ENCODE measurements around the gene SYNE1.

The SYNE1 gene

DNA sequence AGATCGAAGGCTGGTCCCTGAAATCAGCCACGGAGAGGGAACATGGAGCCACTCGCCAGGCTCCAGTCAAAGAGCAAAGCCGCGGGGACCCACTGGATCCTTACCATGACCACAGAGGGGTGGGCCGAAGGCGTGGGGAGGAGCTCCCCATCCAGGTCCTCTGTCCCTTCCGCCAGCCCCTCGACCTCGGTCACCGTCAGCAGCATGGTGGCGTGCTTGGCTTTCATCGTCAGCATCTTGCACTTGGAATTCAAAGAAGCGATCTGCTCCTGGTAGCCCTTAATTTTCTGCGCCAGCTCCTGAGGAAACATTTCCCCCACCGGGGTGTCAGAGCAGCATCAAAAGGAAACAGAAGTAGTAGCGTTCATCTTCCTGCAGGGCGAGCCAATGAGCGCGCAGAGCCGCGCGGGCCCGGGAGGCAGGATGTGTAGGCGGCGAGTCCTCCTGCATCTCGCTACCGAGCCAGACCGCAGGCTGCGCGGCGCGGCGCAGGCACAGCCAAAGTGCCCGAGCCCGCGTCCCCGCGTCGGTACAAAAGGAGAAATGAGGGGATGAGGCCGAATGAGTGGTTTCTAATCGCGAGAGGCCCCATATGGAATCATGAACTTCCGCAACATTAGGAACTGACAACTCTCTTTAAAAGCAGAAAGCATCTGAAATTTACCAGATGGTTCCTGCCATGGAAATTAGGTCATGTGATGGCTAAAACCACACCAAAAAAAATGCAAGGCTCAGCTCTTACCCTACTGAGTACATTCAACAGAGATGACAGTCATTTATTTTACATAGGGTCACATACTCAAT is 335.2 kb downstream of the SYNE1 start:
- Mint-ChIP-seq H3K4me1 (peaks cover 31% of the 10 kb centered on the region), H3K27ac (peak overlapping the region; percentile 94), H3K36me3 (peaks cover 10% of the 10 kb centered on the region), H3K4me3 (peak overlapping the region; percentile 93), H3K9me3 (no peaks in the 10 kb centered on the region)
- DNase-seq (ENCODE audit: low spot score in 2 of 2), result peak; percentile 83 to 94
- peak; percentile 97 for ATAC-seq

- Mint-ChIP-seq H3K4me1 (peaks cover 36% of the 10 kb centered on the region), H3K27ac (peak overlapping the region; percentile 94), H3K36me3 (peaks cover 10% of the 10 kb centered on the region), H3K4me3 (peak overlapping the region; percentile 93), H3K9me3 (no peaks in the 10 kb centered on the region)
- peak; percentile 61 for ATAC-seq
- no peak for DNase-seq (ENCODE audit: low spot score in 2 of 2)
Measured at GRCh38 chr6:152301021-152301764, 336.0 kb downstream of the SYNE1 start.

DNA sequence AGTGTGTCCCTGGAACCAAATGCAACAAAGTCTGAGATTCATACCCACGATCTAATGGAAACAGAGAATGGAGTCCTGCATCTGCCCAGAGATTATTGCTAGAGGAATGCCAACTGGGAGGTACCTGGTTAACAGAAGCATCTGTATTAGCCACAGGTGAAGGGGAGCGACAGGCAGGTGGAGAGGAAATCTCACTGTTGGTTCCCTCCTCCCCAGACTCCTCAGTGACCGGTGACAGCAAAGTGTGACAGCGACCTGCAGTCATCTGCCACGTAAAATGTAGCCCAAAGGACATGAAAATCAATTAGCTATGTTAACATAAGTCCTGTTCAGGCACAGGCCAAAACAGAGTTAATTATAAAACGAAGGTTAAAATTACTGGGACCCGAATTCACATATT is 336.6 kb downstream of the SYNE1 start:
- DNase-seq (ENCODE audit: low spot score in 2 of 2) (no peak), ATAC-seq (no peak)
- Mint-ChIP-seq H3K36me3 (peaks cover 10% of the 10 kb centered on the region), H3K4me3 (peak overlapping the region; percentile 93), H3K27ac (peak overlapping the region; percentile 94), H3K4me1 (peaks cover 42% of the 10 kb centered on the region), H3K9me3 (no peaks in the 10 kb centered on the region)

DNA sequence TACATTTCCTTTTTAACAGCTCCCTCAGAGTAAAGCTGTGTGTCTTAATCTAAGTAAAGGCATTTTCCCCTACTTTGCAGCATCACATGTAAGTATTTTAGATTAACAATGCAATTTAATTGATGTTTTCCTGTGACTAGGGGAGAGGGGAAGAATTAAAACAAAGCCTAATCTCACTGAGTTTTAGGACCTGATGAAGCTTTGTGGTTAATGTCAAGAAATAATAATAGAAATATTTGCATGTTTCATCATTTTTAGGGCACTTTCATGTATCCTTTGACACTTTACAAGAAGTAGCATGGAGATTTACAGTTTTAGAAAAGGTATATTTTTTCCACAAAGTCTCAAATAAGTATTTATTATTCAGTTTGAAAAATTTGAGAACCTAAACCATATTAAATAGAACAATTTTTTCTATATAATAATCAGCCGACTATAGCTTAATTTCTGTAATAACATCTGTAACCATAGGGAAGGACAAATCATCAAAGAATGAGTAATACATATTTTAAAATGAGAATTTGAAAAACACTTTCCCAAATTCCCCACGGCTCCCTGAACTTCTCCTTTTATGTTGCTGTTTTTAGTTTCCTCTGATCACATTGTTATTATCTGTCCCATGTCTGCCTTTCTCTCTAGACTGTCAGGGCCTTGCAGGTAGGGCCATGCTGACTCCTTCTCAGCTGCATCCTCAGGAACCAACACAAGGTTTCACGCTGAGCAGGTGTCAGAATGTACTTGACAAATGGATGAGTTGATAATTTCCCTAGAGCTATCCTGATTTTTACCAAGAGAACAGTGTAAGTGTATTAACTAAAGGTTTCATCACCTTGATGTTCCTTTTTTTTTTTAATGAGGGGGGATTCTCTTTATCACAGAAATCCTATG is 338.1 kb downstream of the SYNE1 start:
- H3K36me3 Mint-ChIP-seq, result peaks cover 11% of the 10 kb centered on the region
- no peak overlapping the region for H3K27ac Mint-ChIP-seq
- no peak for ATAC-seq
- H3K9me3 Mint-ChIP-seq, result no peaks in the 10 kb centered on the region
- H3K4me1 Mint-ChIP-seq, result peaks cover 47% of the 10 kb centered on the region
- no peak for DNase-seq (ENCODE audit: low spot score in 2 of 2)
- H3K4me3 Mint-ChIP-seq, result peak overlapping the region; percentile 33

GRCh38 chr6:152298055-152298647 is 339.0 kb downstream of the SYNE1 start:
- DNase-seq (ENCODE audit: low spot score in 2 of 2) (no peak), ATAC-seq (no peak)
- Mint-ChIP-seq H3K36me3 (peaks cover 21% of the 10 kb centered on the region), H3K27ac (no peak overlapping the region), H3K9me3 (no peaks in the 10 kb centered on the region), H3K4me1 (peaks cover 47% of the 10 kb centered on the region), H3K4me3 (no peak overlapping the region)

GRCh38 chr6:152296648-152297376 is 340.4 kb downstream of the SYNE1 start:
- peaks cover 47% of the 10 kb centered on the region for H3K4me1 Mint-ChIP-seq
- no peak overlapping the region for H3K27ac Mint-ChIP-seq
- no peak overlapping the region for H3K4me3 Mint-ChIP-seq
- DNase-seq (ENCODE audit: low spot score in 2 of 2) (no peak), ATAC-seq (no peak)
- H3K36me3 Mint-ChIP-seq, result peaks cover 25% of the 10 kb centered on the region
- H3K9me3 Mint-ChIP-seq, result no peaks in the 10 kb centered on the region

GRCh38 chr6:152295920-152296319 is 341.2 kb downstream of the SYNE1 start:
- peaks cover 28% of the 10 kb centered on the region for H3K36me3 Mint-ChIP-seq
- H3K27ac Mint-ChIP-seq, result peak overlapping the region; percentile 24
- H3K4me3 Mint-ChIP-seq, result no peak overlapping the region
- no peak for ATAC-seq
- H3K9me3 Mint-ChIP-seq, result no peaks in the 10 kb centered on the region
- peaks cover 42% of the 10 kb centered on the region for H3K4me1 Mint-ChIP-seq
- no peak for DNase-seq (ENCODE audit: low spot score in 2 of 2)

GRCh38 chr6:152295346-152295745 is 341.8 kb downstream of the SYNE1 start:
- Mint-ChIP-seq H3K4me3 (no peak overlapping the region), H3K27ac (peak overlapping the region; percentile 24), H3K36me3 (peaks cover 31% of the 10 kb centered on the region), H3K9me3 (no peaks in the 10 kb centered on the region), H3K4me1 (peaks cover 36% of the 10 kb centered on the region)
- no peak for ATAC-seq
- no peak for DNase-seq (ENCODE audit: low spot score in 2 of 2)

GRCh38 chr6:152293404-152293803 is 343.8 kb downstream of the SYNE1 start:
- DNase-seq (ENCODE audit: low spot score in 2 of 2), result no peak
- Mint-ChIP-seq H3K36me3 (peaks cover 45% of the 10 kb centered on the region), H3K9me3 (no peaks in the 10 kb centered on the region), H3K27ac (peak overlapping the region; percentile 68), H3K4me3 (no peak overlapping the region), H3K4me1 (peaks cover 21% of the 10 kb centered on the region)
- ATAC-seq, result no peak

GRCh38 chr6:152292555-152292954 is 344.6 kb downstream of the SYNE1 start:
- Mint-ChIP-seq H3K36me3 (peaks cover 53% of the 10 kb centered on the region), H3K9me3 (no peaks in the 10 kb centered on the region), H3K27ac (no peak overlapping the region), H3K4me3 (no peak overlapping the region), H3K4me1 (peaks cover 21% of the 10 kb centered on the region)
- no peak for ATAC-seq
- DNase-seq (ENCODE audit: low spot score in 2 of 2), result no peak

DNA sequence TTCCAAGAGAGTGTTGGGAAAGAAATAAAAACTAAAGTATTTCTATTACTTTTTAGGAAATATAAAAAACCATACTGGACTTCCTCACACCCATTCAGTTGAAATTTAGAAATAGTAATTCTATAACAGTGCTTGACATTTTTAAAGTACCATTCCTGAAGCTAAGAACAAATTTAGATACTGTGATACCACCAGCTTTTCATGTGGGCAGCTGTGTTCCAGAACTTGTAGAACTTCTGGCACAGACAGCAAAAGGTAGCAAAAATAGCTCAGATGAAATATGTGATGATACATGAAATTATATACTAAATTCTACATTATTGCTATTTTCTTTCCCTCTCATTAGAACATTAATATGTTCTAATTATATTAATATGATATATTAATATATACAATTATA is 346.5 kb downstream of the SYNE1 start:
- no peak for ATAC-seq
- Mint-ChIP-seq H3K4me3 (no peak overlapping the region), H3K27ac (no peak overlapping the region), H3K9me3 (no peaks in the 10 kb centered on the region), H3K4me1 (peaks cover 6% of the 10 kb centered on the region), H3K36me3 (peaks cover 60% of the 10 kb centered on the region)
- no peak for DNase-seq (ENCODE audit: low spot score in 2 of 2)

DNA sequence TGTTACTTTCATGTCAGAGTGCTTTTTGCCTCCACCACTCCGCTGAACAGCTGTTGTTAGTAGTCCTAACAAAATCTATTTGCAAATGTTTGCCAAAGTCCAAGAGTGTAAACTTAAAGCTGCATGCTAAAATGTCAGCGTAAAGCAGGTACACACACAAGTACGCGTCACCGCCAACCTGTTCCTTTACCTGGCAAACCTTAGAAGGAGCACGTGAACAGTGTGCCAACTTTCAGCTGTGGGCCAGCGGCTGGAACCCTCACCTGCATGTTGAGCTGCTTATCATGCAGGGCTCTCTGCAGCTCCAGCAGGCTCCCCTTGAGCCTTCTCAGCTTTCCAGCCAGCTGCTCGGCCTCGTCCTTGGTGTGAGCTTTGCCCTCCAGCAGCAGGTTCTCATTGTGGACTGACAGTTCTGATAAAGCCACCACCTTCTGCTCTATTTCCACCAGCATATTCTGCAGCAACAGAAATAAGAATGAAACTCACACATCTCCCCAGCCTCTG is 359.3 kb downstream of the SYNE1 start:
- Mint-ChIP-seq H3K36me3 (peaks cover 87% of the 10 kb centered on the region), H3K4me1 (no peaks in the 10 kb centered on the region), H3K9me3 (no peaks in the 10 kb centered on the region)

GRCh38 chr6:152273638-152274037 is 363.5 kb downstream of the SYNE1 start:
- H3K27ac Mint-ChIP-seq, result no peak overlapping the region
- ATAC-seq (no peak), DNase-seq (ENCODE audit: low spot score in 2 of 2) (no peak)
- peaks cover 13% of the 10 kb centered on the region for H3K4me1 Mint-ChIP-seq
- H3K4me3 Mint-ChIP-seq, result no peak overlapping the region
- H3K36me3 Mint-ChIP-seq, result peaks cover 85% of the 10 kb centered on the region
- no peaks in the 10 kb centered on the region for H3K9me3 Mint-ChIP-seq

More for the DNA sequence above, 359.3 kb downstream of the SYNE1 start:
- no peak for DNase-seq (ENCODE audit: low spot score in 2 of 2)
- ATAC-seq, result no peak
- H3K27ac Mint-ChIP-seq, result no peak overlapping the region
- H3K4me3 Mint-ChIP-seq, result no peak overlapping the region

DNA sequence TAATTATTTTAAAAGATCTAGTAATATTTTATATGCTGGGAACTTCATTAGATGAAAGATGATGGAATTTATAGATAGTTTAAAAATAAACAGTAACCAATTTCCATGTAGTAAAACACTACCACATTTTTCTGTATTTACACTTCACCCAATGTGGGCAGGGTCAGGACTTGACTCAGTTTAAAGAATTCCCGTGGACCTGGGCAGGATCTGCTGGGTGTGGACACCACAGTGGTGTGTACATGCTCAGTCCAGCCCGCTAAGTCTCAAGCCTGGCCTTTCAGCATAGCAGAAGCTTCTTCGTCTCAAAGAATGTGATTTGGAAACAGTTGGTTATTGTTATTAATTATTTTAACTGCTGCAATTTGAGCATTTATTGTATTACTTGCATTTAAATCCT is 364.2 kb downstream of the SYNE1 start:
- DNase-seq (ENCODE audit: low spot score in 2 of 2) (no peak), ATAC-seq (no peak)
- H3K4me3 Mint-ChIP-seq, result no peak overlapping the region
- no peak overlapping the region for H3K27ac Mint-ChIP-seq
- no peaks in the 10 kb centered on the region for H3K9me3 Mint-ChIP-seq
- peaks cover 13% of the 10 kb centered on the region for H3K4me1 Mint-ChIP-seq
- peaks cover 79% of the 10 kb centered on the region for H3K36me3 Mint-ChIP-seq

Measured in stimulated activated effector memory CD8-positive, alpha-beta T cell treated with anti-CD3 and anti-CD28 coated beads, Interleukin-12 subunit alpha, Interleukin-12 subunit beta, amount 100 ng/mL, for 72 hours (primary cell).